Hepatocyte (in vitro differentiated cells): ENCODE results near the gene TMEM129. TPM values are rescaled to one million over a fixed set of nuclear protein-coding genes. Genes with fewer than 3 reads are reported as not detected.

Experiments used
- DNase-seq: peaks from one replicate; pipeline ENCODE4 v3.0.0-alpha.2; 2016; ENCODE audit warnings: low spot score
- H2AFZ ChIP-seq: fragments of 200-600 bp; sonication (generic); 2 replicates; pipeline ENCODE4 v1.6.0; 2016; ENCODE audit warnings: antibody characterized with exemption, mild to moderate bottlenecking
- H3K27ac ChIP-seq: fragments of 200-600 bp; sonication (generic); 2 replicates; pipeline ENCODE4 v1.5.1; 2016; ENCODE audit warnings: mild to moderate bottlenecking
- H3K27me3 ChIP-seq: fragments of 200-600 bp; sonication (generic); 2 replicates; pipeline ENCODE4 v1.6.1; 2016
- H3K36me3 ChIP-seq: fragments of 200-600 bp; sonication (generic); replicated peaks from 2 replicates; pipeline ENCODE4 v1.5.1; 2016; ENCODE audit warnings: low read depth; ENCODE audit not compliant: insufficient read depth
- H3K4me1 ChIP-seq: fragments of 200-600 bp; sonication (generic); 2 replicates; pipeline ENCODE4 v1.5.1; 2016; ENCODE audit warnings: mild to moderate bottlenecking, moderate library complexity; ENCODE audit not compliant: insufficient read depth
- H3K4me2 ChIP-seq: fragments of 200-600 bp; sonication (generic); 2 replicates; pipeline ENCODE4 v1.6.0; 2016
- H3K4me3 ChIP-seq: fragments of 200-600 bp; sonication (generic); 2 replicates; pipeline ENCODE4 v1.5.1; 2016; ENCODE audit warnings: mild to moderate bottlenecking
- H3K79me2 ChIP-seq: fragments of 200-600 bp; sonication (generic); 2 replicates; pipeline ENCODE4 v1.6.0; 2017; ENCODE audit warnings: mild to moderate bottlenecking
- H3K9me2 ChIP-seq: fragments of 200-600 bp; sonication (generic); replicated peaks from 2 replicates; pipeline ENCODE4 v1.6.0; 2017; ENCODE audit warnings: mild to moderate bottlenecking; ENCODE audit not compliant: insufficient read depth
- H3K9me3 ChIP-seq: fragments of 200-600 bp; sonication (generic); 2 replicates; pipeline ENCODE4 v1.5.1; 2016; ENCODE audit warnings: low read depth, mild to moderate bottlenecking
- H4K20me1 ChIP-seq: fragments of 200-600 bp; sonication (generic); 2 replicates; pipeline ENCODE4 v1.6.0; 2016; ENCODE audit warnings: mild to moderate bottlenecking; ENCODE audit not compliant: insufficient read depth, poor library complexity, severe bottlenecking
- EZH2 ChIP-seq: fragments of 200-600 bp; sonication (generic); IDR thresholded peaks from 2 replicates; pipeline ENCODE4 v1.6.1; 2016; ENCODE audit warnings: antibody characterized with exemption, mild to moderate bottlenecking, borderline replicate concordance
- EZH2phosphoT487 ChIP-seq: fragments of 200-600 bp; sonication (generic); IDR thresholded peaks from one replicate; pipeline ENCODE4 v1.6.1; 2018; ENCODE audit warnings: antibody characterized with exemption, mild to moderate bottlenecking, low read depth, moderate library complexity; ENCODE audit not compliant: unreplicated experiment, severe bottlenecking
- WGBS: methylation state at CpG from one replicate; pipeline ENCODE4 v1.1.6; 2016; ENCODE audit warnings: low lambda C conversion rate; ENCODE audit errors: missing lambda C conversion rate; 5-methylcytosine and 5-hydroxymethylcytosine counted together
- polyA plus RNA-seq: library from polyadenylated mRNA; unstranded; fragments of >200 nt; fragmentation: Nextera tagmentation; extraction: Ambion mirVana; gene quantifications from 2 replicates; pipeline ENCODE4 v1.2.1, GENCODE V29; 2016
- small RNA-seq: library from RNA; depleted of rRNA; stranded (forward); fragments of <200 nt; gene quantifications from one replicate; pipeline ENCODE3, GENCODE V24; 2014
- total RNA-seq: library from RNA; depleted of rRNA; stranded (reverse); fragments of >200 nt; gene quantifications from 2 replicates; pipeline ENCODE4 v1.2.3, GENCODE V29; 2014
- TF ChIP-seq, protein P1 (sequence below): fragments of 200-600 bp; sonication (generic); IDR thresholded peaks from 2 replicates; pipeline ENCODE4 v1.5.1; 2016; ENCODE audit warnings: antibody characterized with exemption, mild to moderate bottlenecking; ENCODE audit not compliant: poor library complexity

The TMEM129 gene
- total and polyA plus RNA-seq, 2 experiments from 2014 or later = 40.8 to 59.4 TPM

DNA sequence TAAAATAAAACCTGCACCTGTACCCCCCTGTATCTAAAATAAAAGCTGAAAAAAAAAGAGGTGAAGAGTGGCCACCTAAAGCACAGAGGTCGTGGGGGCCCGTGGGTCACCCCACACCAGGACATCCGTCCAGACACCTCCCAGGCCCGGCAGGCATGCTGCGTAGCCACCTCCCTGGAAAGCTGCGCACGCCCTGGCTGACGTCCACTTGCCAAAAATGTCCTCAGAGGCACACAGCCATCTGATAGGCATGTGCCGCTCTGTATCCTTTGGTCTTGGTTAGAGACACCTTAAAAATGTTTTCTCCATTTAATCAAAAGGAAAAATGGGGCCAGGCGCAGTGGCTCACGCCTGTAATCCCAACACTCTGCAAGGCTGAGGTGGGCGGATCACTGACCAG, 54.7 kb downstream of the TMEM129 start:
- Histone ChIP-seq H3K9me2 (no peaks in the 10 kb centered on the region), H3K9me3 (no peaks in the 10 kb centered on the region), H3K36me3 (no peaks in the 10 kb centered on the region), H3K4me1 (no peaks in the 10 kb centered on the region), H3K27me3 (no peaks in the 10 kb centered on the region), H3K27ac (no peak overlapping the region), H2AFZ (no peak overlapping the region), H3K4me2 (no peak overlapping the region), H3K79me2 (no peaks in the 10 kb centered on the region), H4K20me1 (no peaks in the 10 kb centered on the region), H3K4me3 (no peak overlapping the region)
- DNase-seq = no peak
- TF ChIP-seq EZH2 (no peak), EZH2phosphoT487 (no peak)
- TF ChIP-seq, protein P1, sequence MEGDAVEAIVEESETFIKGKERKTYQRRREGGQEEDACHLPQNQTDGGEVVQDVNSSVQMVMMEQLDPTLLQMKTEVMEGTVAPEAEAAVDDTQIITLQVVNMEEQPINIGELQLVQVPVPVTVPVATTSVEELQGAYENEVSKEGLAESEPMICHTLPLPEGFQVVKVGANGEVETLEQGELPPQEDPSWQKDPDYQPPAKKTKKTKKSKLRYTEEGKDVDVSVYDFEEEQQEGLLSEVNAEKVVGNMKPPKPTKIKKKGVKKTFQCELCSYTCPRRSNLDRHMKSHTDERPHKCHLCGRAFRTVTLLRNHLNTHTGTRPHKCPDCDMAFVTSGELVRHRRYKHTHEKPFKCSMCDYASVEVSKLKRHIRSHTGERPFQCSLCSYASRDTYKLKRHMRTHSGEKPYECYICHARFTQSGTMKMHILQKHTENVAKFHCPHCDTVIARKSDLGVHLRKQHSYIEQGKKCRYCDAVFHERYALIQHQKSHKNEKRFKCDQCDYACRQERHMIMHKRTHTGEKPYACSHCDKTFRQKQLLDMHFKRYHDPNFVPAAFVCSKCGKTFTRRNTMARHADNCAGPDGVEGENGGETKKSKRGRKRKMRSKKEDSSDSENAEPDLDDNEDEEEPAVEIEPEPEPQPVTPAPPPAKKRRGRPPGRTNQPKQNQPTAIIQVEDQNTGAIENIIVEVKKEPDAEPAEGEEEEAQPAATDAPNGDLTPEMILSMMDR = no peak
- WGBS = 89% methylated on average over 12 of the region's 12 CpGs

Small RNA genes within 50 kb of the gene (small RNA-seq; reads per million reads assigned to genes)
- not detected for gene RF00019

Other genes starting within 250 kb of the TMEM129 start
- 4.7 and 5.2 TPM in 2 replicates for gene FAM53A, start 37.0 kb downstream of the TMEM129 start, total RNA-seq
- gene FAM53A, start 37.0 kb downstream of the TMEM129 start, polyA plus RNA-seq = 6.8 and 10.8 TPM in 2 replicates
- 48.2 and 82.5 TPM in 2 replicates for gene SLBP, start 9.0 kb downstream of the TMEM129 start, total RNA-seq
- gene SLBP, start 9.0 kb downstream of the TMEM129 start, polyA plus RNA-seq = 81.8 and 84.0 TPM in 2 replicates
- gene TACC3, start 198 bp upstream of the TMEM129 start, total RNA-seq = 9.3 and 10.5 TPM in 2 replicates
- gene TACC3, start 198 bp upstream of the TMEM129 start, polyA plus RNA-seq = 14.8 and 16.7 TPM in 2 replicates
- 70.0 and 82.0 TPM in 2 replicates for gene FGFR3, start 72.0 kb upstream of the TMEM129 start, total RNA-seq
- gene FGFR3, start 72.0 kb upstream of the TMEM129 start, polyA plus RNA-seq = 99.8 and 132 TPM in 2 replicates
- 39.1 and 46.0 TPM in 2 replicates for gene LETM1, start 134.8 kb upstream of the TMEM129 start, total RNA-seq
- 24.4 and 29.4 TPM in 2 replicates for gene LETM1, start 134.8 kb upstream of the TMEM129 start, polyA plus RNA-seq
- gene NSD2, start 150.1 kb upstream of the TMEM129 start, total RNA-seq = 26.9 and 30.8 TPM in 2 replicates
- 22.0 and 25.7 TPM in 2 replicates for gene NSD2, start 150.1 kb upstream of the TMEM129 start, polyA plus RNA-seq